H9 (cell line): ENCODE results near the gene RHBDD3. TPM values are rescaled to one million over a fixed set of nuclear protein-coding genes. Genes with fewer than 3 reads are reported as not detected.

Experiments used
- DNase-seq: peaks from one replicate; pipeline ENCODE4 v3.0.0-alpha.2; 2017
- H2AFZ ChIP-seq: one replicate; pipeline ENCODE4 v1.6.1; 2013; ENCODE audit warnings: mild to moderate bottlenecking, low read length, control low read depth, moderate library complexity
- H2AK5ac ChIP-seq: 2 replicates; pipeline ENCODE4 v1.6.1; 2013; ENCODE audit warnings: low read length, control low read depth, mixed read lengths; ENCODE audit not compliant: insufficient read length
- H2BK120ac ChIP-seq: one replicate; pipeline ENCODE4 v1.6.1; 2013; ENCODE audit warnings: low read depth, mild to moderate bottlenecking, low read length, control low read depth, inconsistent platforms; ENCODE audit not compliant: poor library complexity, severe bottlenecking
- H2BK12ac ChIP-seq: 2 replicates; pipeline ENCODE4 v1.6.1; 2013; ENCODE audit warnings: low read length, control low read depth, mixed read lengths, low read depth; ENCODE audit not compliant: insufficient read length
- H2BK15ac ChIP-seq: 2 replicates; pipeline ENCODE4 v1.6.1; 2013; ENCODE audit warnings: low read depth, low read length, control low read depth
- H2BK20ac ChIP-seq: one replicate; pipeline ENCODE4 v1.6.1; 2013; ENCODE audit warnings: low read depth, mild to moderate bottlenecking, low read length, control low read depth, inconsistent platforms; ENCODE audit not compliant: poor library complexity, severe bottlenecking
- H2BK5ac ChIP-seq: 2 replicates; pipeline ENCODE4 v1.6.1; 2013; ENCODE audit warnings: low read length, control low read depth, mixed read lengths; ENCODE audit not compliant: insufficient read length
- H3K14ac ChIP-seq: 2 replicates; pipeline ENCODE4 v1.6.1; 2013; ENCODE audit warnings: low read length, control low read depth; ENCODE audit not compliant: insufficient read depth
- H3K18ac ChIP-seq: 2 replicates; pipeline ENCODE4 v1.6.1; 2013; ENCODE audit warnings: low read depth, mild to moderate bottlenecking, mixed read lengths, low read length, control low read depth; ENCODE audit not compliant: insufficient read length
- H3K23ac ChIP-seq: 2 replicates; pipeline ENCODE4 v1.6.1; 2013; ENCODE audit warnings: low read length, control low read depth, mixed read lengths, low read depth; ENCODE audit not compliant: insufficient read length
- H3K23me2 ChIP-seq: 2 replicates; pipeline ENCODE4 v1.6.1; 2013; ENCODE audit warnings: low read depth, mild to moderate bottlenecking, mixed read lengths, low read length, control low read depth; ENCODE audit not compliant: insufficient read length, poor library complexity, severe bottlenecking
- H3K27ac ChIP-seq: 2 replicates; pipeline ENCODE4 v1.5.1; 2013; ENCODE audit warnings: low read length, control low read depth, mixed read lengths, low read depth; ENCODE audit not compliant: insufficient read length
- H3K27me3 ChIP-seq: 2 replicates; pipeline ENCODE4 v1.6.1; 2013; ENCODE audit warnings: low read length, control low read depth, inconsistent platforms; ENCODE audit not compliant: insufficient read depth
- H3K4ac ChIP-seq: 2 replicates; pipeline ENCODE4 v1.6.1; 2013; ENCODE audit warnings: low read depth, mild to moderate bottlenecking, control low read depth, inconsistent platforms, low read length, moderate library complexity
- H3K4me1 ChIP-seq: 2 replicates; pipeline ENCODE4 v1.6.1; 2013; ENCODE audit warnings: low read length, control low read depth, inconsistent platforms; ENCODE audit not compliant: insufficient read depth
- H3K4me2 ChIP-seq: 2 replicates; pipeline ENCODE4 v1.6.1; 2013; ENCODE audit warnings: low read length, control low read depth, mixed read lengths; ENCODE audit not compliant: insufficient read length, insufficient read depth
- H3K56ac ChIP-seq: 2 replicates; pipeline ENCODE4 v1.6.1; 2013; ENCODE audit warnings: low read depth, mild to moderate bottlenecking, mixed read lengths, low read length, control low read depth; ENCODE audit not compliant: insufficient read length
- H3K79me1 ChIP-seq: 2 replicates; pipeline ENCODE4 v1.6.1; 2013; ENCODE audit warnings: low read depth, mild to moderate bottlenecking, moderate library complexity, low read length, control low read depth, inconsistent platforms; ENCODE audit not compliant: insufficient read depth, poor library complexity, severe bottlenecking
- H3K79me2 ChIP-seq: 2 replicates; pipeline ENCODE4 v1.6.1; 2013; ENCODE audit warnings: low read length, control low read depth, inconsistent platforms; ENCODE audit not compliant: insufficient read depth
- H3K9ac ChIP-seq: 2 replicates; pipeline ENCODE4 v1.6.1; 2013; ENCODE audit warnings: low read length, control low read depth, mixed read lengths; ENCODE audit not compliant: insufficient read length; ENCODE audit errors: extremely low read depth
- H3K9me3 ChIP-seq: one replicate; pipeline ENCODE4 v1.6.1; 2013; ENCODE audit warnings: low read depth, low read length, inconsistent platforms; ENCODE audit not compliant: control insufficient read depth
- H3T11ph ChIP-seq: one replicate; pipeline ENCODE4 v1.6.1; 2013; ENCODE audit warnings: mild to moderate bottlenecking, low read length, control low read depth, inconsistent platforms
- H4K20me1 ChIP-seq: one replicate; pipeline ENCODE4 v1.6.1; 2013; ENCODE audit not compliant: control insufficient read depth, insufficient read length, insufficient read depth
- H4K5ac ChIP-seq: 2 replicates; pipeline ENCODE4 v1.6.1; 2013; ENCODE audit warnings: low read depth, mild to moderate bottlenecking, mixed read lengths, low read length, control low read depth; ENCODE audit not compliant: insufficient read length
- H4K8ac ChIP-seq: replicated peaks from 2 replicates; pipeline ENCODE4 v1.6.1; 2013; ENCODE audit warnings: low read length, control low read depth, mixed read lengths, low read depth; ENCODE audit not compliant: insufficient read length
- H4K91ac ChIP-seq: 2 replicates; pipeline ENCODE4 v1.6.1; 2013; ENCODE audit warnings: low read depth, mild to moderate bottlenecking, moderate library complexity, mixed read lengths, low read length, control low read depth; ENCODE audit not compliant: insufficient read length
- H3K27ac Mint-ChIP-seq, 3 experiments: 2 replicates in 2 of 3; 3 replicates in 1 of 3; pipeline ENCODE4 v1.8.0; 2020 to 2021; ENCODE audit warnings: mixed read lengths in 3 of 3, mild to moderate bottlenecking in 1 of 3, moderate library complexity in 1 of 3
- H3K27me3 Mint-ChIP-seq: 2 replicates; pipeline ENCODE4 v1.8.0; 2021; ENCODE audit warnings: low read depth, mild to moderate bottlenecking, moderate library complexity, mixed read lengths
- H3K36me3 Mint-ChIP-seq, 3 experiments: 2 replicates in 2 of 3; 3 replicates in 1 of 3; pipeline ENCODE4 v1.8.0; 2020 to 2021; ENCODE audit warnings: low read depth in 3 of 3, mixed read lengths in 3 of 3; ENCODE audit not compliant: insufficient read depth in 1 of 3
- H3K4me1 Mint-ChIP-seq, 2 experiments: 2 replicates each; pipeline ENCODE4 v1.8.0; 2020; ENCODE audit warnings: mixed read lengths in 2 of 2
- H3K4me3 Mint-ChIP-seq, 2 experiments: 2 replicates in 1 of 2; 3 replicates in 1 of 2; pipeline ENCODE4 v1.8.0; 2020 to 2021; ENCODE audit warnings: mild to moderate bottlenecking in 2 of 2, mixed read lengths in 2 of 2, moderate library complexity in 1 of 2
- H3K9me3 Mint-ChIP-seq, 2 experiments: 2 replicates in 1 of 2; 3 replicates in 1 of 2; pipeline ENCODE4 v1.8.0; 2020; ENCODE audit warnings: mild to moderate bottlenecking in 2 of 2, mixed read lengths in 2 of 2, moderate library complexity in 1 of 2
- CTCF ChIP-seq: fragments of 200-600 bp; sonication (generic); conservative IDR thresholded peaks from 3 replicates; pipeline ENCODE4 v1.8.0; 2021; ENCODE audit warnings: antibody characterized with exemption, mild to moderate bottlenecking
- WGBS: extraction: QIAGEN DNeasy Blood & Tissue Kit; methylation state at CpG from one replicate; pipeline ENCODE4 v1.1.7; 2013; ENCODE audit warnings: missing lambda C conversion rate, low lambda C conversion rate, mixed read lengths; ENCODE audit not compliant: insufficient read length; ENCODE audit errors: extremely low coverage; 5-methylcytosine and 5-hydroxymethylcytosine counted together
- total RNA-seq: library from RNA; stranded (reverse); gene quantifications from 2 replicates; pipeline ENCODE4 v1.2.1, GENCODE V29; 2021

RHBDD3 gene
- total RNA-seq, 1 experiment from 2014 or later: 99.7 TPM

GRCh38 chr22:29212743-29213142 is 55.0 kb downstream of the RHBDD3 start:
- no peak overlapping the region for H3K27ac ChIP-seq
- no peak overlapping the region for H2BK12ac ChIP-seq
- H3K36me3 Mint-ChIP-seq: no peaks in the 10 kb centered on the region
- H2BK15ac ChIP-seq: no peak overlapping the region
- no peak overlapping the region for H2BK20ac ChIP-seq
- H3K4me1 Mint-ChIP-seq: peaks cover 16 to 32% of the 10 kb centered on the region in 2 experiments
- no CpG with 5 or more reads among the region's 11 CpGs for WGBS
- H3K14ac ChIP-seq: no peak overlapping the region
- no peak overlapping the region for H2AK5ac ChIP-seq
- H3T11ph ChIP-seq: no peak overlapping the region
- H3K9ac ChIP-seq: no peak overlapping the region
- H3K18ac ChIP-seq: no peak overlapping the region
- H3K79me2 ChIP-seq: no peaks in the 10 kb centered on the region
- H3K27me3 Mint-ChIP-seq: no peaks in the 10 kb centered on the region; the same call in 1 of the 2 replicates
- H3K23me2 ChIP-seq: no peaks in the 10 kb centered on the region
- H4K5ac ChIP-seq: no peak overlapping the region
- H3K4ac ChIP-seq: no peak overlapping the region
- no peaks in the 10 kb centered on the region for H3K9me3 Mint-ChIP-seq
- H2BK120ac ChIP-seq: no peak overlapping the region
- H3K79me1 ChIP-seq: no peaks in the 10 kb centered on the region
- no peak overlapping the region for H4K91ac ChIP-seq
- H4K20me1 ChIP-seq: no peaks in the 10 kb centered on the region
- no peak overlapping the region for H4K8ac ChIP-seq
- H3K4me2 ChIP-seq: no peak overlapping the region
- H2BK5ac ChIP-seq: no peak overlapping the region
- no peaks in the 10 kb centered on the region for H3K9me3 ChIP-seq
- H3K4me1 ChIP-seq: no peaks in the 10 kb centered on the region; the same call in 1 of the 2 replicates
- TF ChIP-seq CTCF: no peak
- H2AFZ ChIP-seq: no peak overlapping the region
- no peak overlapping the region for H3K27ac Mint-ChIP-seq
- DNase-seq: no peak
- H3K27me3 ChIP-seq: no peaks in the 10 kb centered on the region
- H3K56ac ChIP-seq: no peak overlapping the region
- H3K4me3 Mint-ChIP-seq: no peak overlapping the region
- H3K23ac ChIP-seq: no peak overlapping the region
